Measurements from ENCODE around the gene ARID3C.

- TF ChIP-seq CTCF (IDR thresholded peaks at IDR 0.05), result no peak
- TF ChIP-seq POLR2A (IDR thresholded peaks at IDR 0.05; ENCODE audit: low read length), result no peak
- no peak for TF ChIP-seq RAD21 (conservative IDR thresholded peaks at IDR 0.05 in 1 of 2, IDR thresholded peaks at IDR 0.05 in 1 of 2)
- TF ChIP-seq SREBF2 (IDR thresholded peaks at IDR 0.05), result no peak
- no peak for TF ChIP-seq SMC3 (IDR thresholded peaks at IDR 0.05)
- no peak for TF ChIP-seq NPAS2 (CRISPR knock-in tag; IDR thresholded peaks at IDR 0.05; ENCODE audit: borderline replicate concordance)
- no peak for TF ChIP-seq USF2 (IDR thresholded peaks at IDR 0.05)
- TF ChIP-seq ELK1 (IDR thresholded peaks at IDR 0.05; ENCODE audit: low read depth, low read length), result no peak
- TF ChIP-seq MAFK (IDR thresholded peaks at IDR 0.05; ENCODE audit: partially characterized antibody), result no peak
- no peak for TF ChIP-seq MAX (IDR thresholded peaks at IDR 0.05)
- TF ChIP-seq MAZ (IDR thresholded peaks at IDR 0.05; ENCODE audit: borderline replicate concordance, low read depth, low read length), result no peak
- TF ChIP-seq CBX8 (IDR thresholded peaks at IDR 0.05), result no peak
Observed at GRCh38 chr9:34650816-34651215, 21.9 kb upstream of the ARID3C start.

Data from A549 (cell line).